Hippocampal formation (tissue), 2 donors: ENCODE data around the gene KRT84.
"Not testable (repeated sequence)": the region's sequence is repeated elsewhere in the genome, so short reads cannot be mapped to it uniquely, and the experiment has no call there.

Experiments used
- DNase-seq, 2 donors: peaks; one replicate each; lab custom pipeline; 2025; lab: John Stamatoyannopoulos, UW

Gene KRT84

DNA sequence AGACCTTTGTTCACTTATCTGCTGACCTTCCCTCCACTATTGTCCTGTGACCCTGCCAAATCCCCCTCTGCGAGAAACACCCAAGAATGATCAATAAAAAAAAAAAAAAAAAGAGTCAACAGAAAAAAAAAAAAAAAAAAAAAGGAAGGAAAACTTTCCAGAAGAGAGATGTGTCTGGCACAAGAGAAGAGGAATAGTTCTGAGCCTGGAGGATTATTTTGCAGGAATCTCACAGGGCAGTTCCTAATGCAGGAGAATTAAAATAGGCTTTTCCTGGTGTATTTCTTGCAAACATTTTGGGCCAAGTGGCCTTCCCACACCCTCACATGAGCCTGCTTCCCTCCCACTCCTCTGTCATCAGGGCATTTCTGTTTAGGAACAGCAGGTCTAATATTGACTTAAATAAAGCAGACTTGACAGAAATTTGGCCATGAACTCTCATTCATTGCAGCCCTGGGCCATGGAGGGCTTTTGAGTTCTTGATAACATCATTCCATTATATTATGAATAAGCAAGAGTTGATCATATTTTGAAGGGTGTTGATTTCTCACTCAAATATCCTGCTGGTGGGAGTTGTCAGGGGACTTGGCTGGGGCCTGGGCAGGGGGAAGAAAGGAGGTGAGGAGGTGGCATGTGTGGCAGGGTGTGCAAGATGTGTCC, 25.3 kb upstream of the KRT84 start:
- DNase-seq = not testable (repeated sequence)

DNA sequence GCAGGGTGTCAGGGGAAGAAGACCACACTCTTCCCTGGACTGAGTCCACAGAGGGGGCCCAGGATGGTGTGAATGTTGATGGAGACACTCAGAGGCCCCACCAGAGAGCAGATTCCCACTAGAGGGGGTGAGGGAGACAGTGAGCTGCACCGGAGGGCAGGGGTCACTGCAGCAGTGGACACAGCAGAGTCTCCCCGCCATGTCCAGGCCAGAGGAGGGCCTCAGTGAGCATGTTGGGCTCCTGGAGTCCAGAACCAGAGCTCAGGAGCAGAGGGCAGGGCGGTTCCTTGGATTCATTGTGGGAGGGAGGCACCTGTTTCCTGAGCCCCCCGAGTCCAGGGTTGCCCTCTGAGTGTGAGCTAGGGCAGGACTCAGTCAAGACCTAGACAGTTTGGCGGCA, 22.5 kb upstream of the KRT84 start:
- DNase-seq = no peak

GRCh38 chr12:52405922-52406385, 20.5 kb upstream of the KRT84 start, which contains the start of gene KRT82:
TSS of gene KRT82 (minus strand) at chr12:52406335. CDS start at chr12:52406277, 58 bp downstream.
- no peak for DNase-seq

DNA sequence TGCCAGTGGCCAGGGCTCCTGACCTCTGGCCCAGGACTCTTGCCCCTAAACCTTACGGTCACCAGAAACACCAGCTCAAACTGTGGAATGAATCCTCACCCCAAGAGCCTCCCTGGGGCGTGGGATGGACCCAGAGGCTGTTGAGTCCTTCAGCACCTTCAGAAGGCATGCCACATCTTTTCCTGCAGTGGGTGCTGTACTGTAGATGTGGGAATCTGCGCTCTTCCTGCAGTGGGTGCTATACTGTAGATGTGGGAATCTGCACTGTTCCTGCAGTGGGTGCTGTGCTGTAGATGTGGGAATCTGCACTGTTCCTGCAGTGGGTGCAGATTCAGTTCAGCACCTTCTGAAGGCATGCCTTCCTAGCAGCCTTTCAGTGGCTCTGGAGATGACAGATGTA, 19.5 kb upstream of the KRT84 start:
- DNase-seq = no peak

DNA sequence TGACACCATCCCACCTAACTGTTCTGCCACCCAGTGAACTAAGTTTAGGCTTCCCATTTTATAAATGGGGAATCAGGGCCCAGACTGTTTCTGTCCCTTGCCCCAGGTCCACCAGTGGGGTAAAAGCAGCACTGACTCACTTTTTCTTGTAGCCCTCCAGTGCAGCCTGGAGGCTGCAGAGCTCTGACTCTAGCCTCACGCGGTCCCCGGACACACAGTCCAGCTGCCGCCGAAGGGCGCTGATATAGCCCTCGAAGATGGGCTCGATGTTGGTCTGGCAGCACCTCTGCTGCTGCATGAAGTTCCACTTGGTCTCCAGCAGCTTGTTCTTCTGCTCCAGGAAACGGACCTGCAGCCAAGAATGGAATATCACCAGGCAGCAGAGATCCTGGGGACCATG, 18.1 kb upstream of the KRT84 start:
- no peak for DNase-seq

GRCh38 chr12:52402873-52403540, 17.6 kb upstream of the KRT84 start:
- DNase-seq = no peak

DNA sequence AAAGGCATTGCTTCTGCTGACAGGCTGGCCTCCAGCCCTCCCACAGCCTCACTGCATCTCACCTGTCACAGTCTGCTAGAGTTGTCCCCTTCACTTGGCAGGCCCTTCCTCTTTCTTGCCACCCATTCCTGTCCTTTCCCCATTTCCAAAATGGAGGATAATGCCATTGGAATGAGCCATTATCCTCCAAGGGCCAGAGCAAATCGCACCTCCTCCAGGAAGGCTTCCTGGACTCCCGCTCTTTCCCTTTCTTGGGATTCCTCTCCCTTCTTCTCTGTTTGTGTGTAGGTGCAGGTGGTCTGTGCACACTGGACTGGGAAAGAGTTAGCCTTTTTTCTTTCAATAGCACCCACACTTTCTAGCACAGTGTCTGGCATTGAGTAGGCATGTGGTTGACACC, 16.9 kb upstream of the KRT84 start:
- DNase-seq = no peak

- DNase-seq = no peak
Measured at GRCh38 chr12:52401926-52402325, 16.5 kb upstream of the KRT84 start.

GRCh38 chr12:52401526-52401925, 16.1 kb upstream of the KRT84 start:
- no peak for DNase-seq

DNA sequence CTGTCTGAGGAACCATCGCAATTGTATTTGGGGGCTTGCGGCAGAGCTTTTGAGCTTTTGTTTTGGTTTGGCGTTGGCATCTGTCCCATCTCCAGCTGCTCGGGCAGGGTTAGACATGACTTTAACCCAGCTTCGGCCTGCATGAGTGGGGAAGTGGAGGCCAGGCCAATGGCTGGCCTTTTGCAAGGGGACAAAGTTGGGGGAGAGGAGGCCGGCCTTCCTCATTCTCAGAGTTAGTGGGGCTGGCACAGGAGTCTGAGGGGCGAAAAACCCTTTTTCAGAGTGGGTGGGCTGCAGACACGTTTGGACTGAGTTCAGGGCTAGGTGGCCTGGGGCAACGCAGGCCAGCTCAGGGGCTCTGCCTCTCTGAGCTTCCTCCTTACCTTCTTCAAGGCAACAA, 15.5 kb upstream of the KRT84 start:
- no peak for DNase-seq

GRCh38 chr12:52399756-52400155, 14.3 kb upstream of the KRT84 start:
- DNase-seq = no peak

- no peak for DNase-seq
Measured at GRCh38 chr12:52398176-52398575, 12.7 kb upstream of the KRT84 start.

GRCh38 chr12:52396656-52397055, 11.2 kb upstream of the KRT84 start:
- DNase-seq = no peak

DNA sequence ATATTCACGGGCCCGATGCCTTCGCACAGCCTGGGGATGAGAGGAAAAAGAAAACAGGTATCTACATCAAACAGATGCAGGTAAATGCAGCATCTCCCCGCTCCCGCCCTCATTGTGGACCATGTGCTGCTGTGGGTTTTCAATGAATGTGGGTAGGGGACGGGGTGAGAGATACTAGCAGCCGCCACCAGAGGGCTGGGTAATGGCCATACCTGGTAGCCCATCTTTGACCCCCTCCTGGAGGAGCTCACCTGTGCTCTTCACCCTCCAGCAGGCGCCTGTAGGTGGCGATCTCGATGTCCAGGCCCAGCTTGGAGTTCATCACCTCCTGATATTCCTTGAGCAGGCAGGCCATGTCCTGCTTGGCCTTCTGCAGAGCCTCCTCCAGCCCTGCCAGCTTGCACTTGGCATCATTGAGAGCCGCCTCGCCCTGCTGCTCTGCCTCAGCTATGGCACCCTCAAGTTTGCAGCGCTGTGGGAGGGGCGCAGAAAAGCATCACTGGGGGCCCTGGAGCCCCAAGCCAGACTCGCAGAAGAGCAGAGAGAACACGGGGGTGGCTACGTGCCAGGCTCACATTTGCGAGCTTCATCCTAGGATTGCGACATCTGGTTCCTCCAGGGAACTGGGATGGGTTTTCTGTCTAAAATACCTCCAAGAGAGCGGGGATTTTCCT, 10.4 kb upstream of the KRT84 start:
- no peak for DNase-seq

- DNase-seq = no peak
Measured at GRCh38 chr12:52394836-52395405, 9.5 kb upstream of the KRT84 start.

GRCh38 chr12:52392465-52393007, 7.1 kb upstream of the KRT84 start:
- no peak for DNase-seq

- peak; percentile 34 to 64 for DNase-seq
Measured at GRCh38 chr12:52391618-52392002, 6.2 kb upstream of the KRT84 start.

GRCh38 chr12:52390739-52391617, 5.5 kb upstream of the KRT84 start:
- no peak for DNase-seq

GRCh38 chr12:52389313-52390207, 4.1 kb upstream of the KRT84 start:
- DNase-seq = peak in 1 of 2 donors; percentile 17

GRCh38 chr12:52387859-52388258, 2.4 kb upstream of the KRT84 start:
- DNase-seq = peak in 1 of 2 donors; percentile 19
